ENCODE results near the gene EEPD1. TPM values are rescaled to one million over a fixed set of nuclear protein-coding genes. Genes with fewer than 3 reads are reported as not detected.
"Not testable (repeated sequence)": the region's sequence is repeated elsewhere in the genome, so short reads cannot be mapped to it uniquely, and the experiment has no call there.

Gene EEPD1
- polyA plus RNA-seq, 1 of the 3 experiments (the other 2 are of a cell fraction) = 5.0 TPM

GRCh38 chr7:36318116-36318515 lies 165.1 kb downstream of the EEPD1 start:
- Histone ChIP-seq H3K36me3 (replicated peaks in 1 of 2; ENCODE audit: control insufficient read depth in 1 of 2, insufficient read depth in 2 of 2, low read length in 1 of 2) (no peaks in the 10 kb centered on the region), H3K9ac (no peak overlapping the region), H3K4me3 (ENCODE audit: low read depth in 2 of 2, low read length in 1 of 2) (no peak overlapping the region), H3K4me1 (ENCODE audit: control insufficient read depth in 1 of 2, insufficient read depth in 2 of 2, low read depth in 1 of 2, low read length in 1 of 2) (peaks cover 0 to 10% of the 10 kb centered on the region in 2 experiments; a peak in 1 of 4 replicates), H3K4me2 (no peak overlapping the region), H3K79me2 (ENCODE audit: insufficient read depth) (no peaks in the 10 kb centered on the region), H3K27ac (ENCODE audit: low read depth in 2 of 2, low read length in 1 of 2) (no peak overlapping the region), H3F3A (replicated peaks; ENCODE audit: insufficient read depth) (no peaks in the 10 kb centered on the region), H4K20me1 (ENCODE audit: insufficient read depth) (no peaks in the 10 kb centered on the region), H3K9me3 (no peaks in the 10 kb centered on the region), H2AFZ (ENCODE audit: low read depth) (no peak overlapping the region), H3K9me2 (no peaks in the 10 kb centered on the region), H3K27me3 (ENCODE audit: insufficient read depth) (no peaks in the 10 kb centered on the region)
- 71% methylated on average over 8 of the region's 8 CpGs for WGBS (ENCODE audit: low lambda C conversion rate)
- ChIA-PET CTCF (interaction anchor here (0.8 to 9.7 kb wide), 39 partner anchors 8 to 996 kb away, joined by 3 to 265 read pairs (median 6); no protein-coding TSS in a partner anchor), POLR2A (no interaction called here)
- DNase-seq = no peak
- TF ChIP-seq NFIC (IDR thresholded peaks at IDR 0.05; ENCODE audit: borderline replicate concordance) = no peak
- no peak for TF ChIP-seq YY1 (IDR thresholded peaks at IDR 0.05; ENCODE audit: low read depth)
- no peak for TF ChIP-seq ZBTB33 (IDR thresholded peaks at IDR 0.05; ENCODE audit: borderline replicate concordance, low read depth)
- no peak for TF ChIP-seq FOXM1 (IDR thresholded peaks at IDR 0.05; ENCODE audit: low read depth)

GRCh38 chr7:36321284-36321683 lies 168.2 kb downstream of the EEPD1 start:
- H3K4me1 ChIP-seq (ENCODE audit: control insufficient read depth in 1 of 2, insufficient read depth in 2 of 2, low read depth in 1 of 2, low read length in 1 of 2); H3K9me2 ChIP-seq; H3K79me2 ChIP-seq (ENCODE audit: insufficient read depth); H4K20me1 ChIP-seq (ENCODE audit: insufficient read depth); H3K4me2 ChIP-seq; H2AFZ ChIP-seq (ENCODE audit: low read depth); DNase-seq; H3K27me3 ChIP-seq (ENCODE audit: insufficient read depth); H3K9me3 ChIP-seq; H3K9ac ChIP-seq; H3K4me3 ChIP-seq (ENCODE audit: low read depth in 2 of 2, low read length in 1 of 2); H3K27ac ChIP-seq (ENCODE audit: low read depth in 2 of 2, low read length in 1 of 2); POLR2A ChIA-PET; H3F3A ChIP-seq (replicated peaks; ENCODE audit: insufficient read depth): not testable (repeated sequence)
- WGBS (ENCODE audit: low lambda C conversion rate) = 85% methylated on average over 3 of the region's 3 CpGs
- H3K36me3 ChIP-seq (replicated peaks in 1 of 2; ENCODE audit: control insufficient read depth in 1 of 2, insufficient read depth in 2 of 2, low read length in 1 of 2) = peaks cover 1 to 11% of the 10 kb centered on the region in 2 experiments
- CTCF ChIA-PET = interaction anchor here (0.7 to 9.7 kb wide), 7 partner anchors 17 to 404 kb away, joined by 3 to 265 read pairs (median 4); no protein-coding TSS in a partner anchor

- H4K20me1 ChIP-seq (ENCODE audit: insufficient read depth) = no peaks in the 10 kb centered on the region
- H3K27ac ChIP-seq (ENCODE audit: low read depth in 2 of 2, low read length in 1 of 2) = no peak overlapping the region
- H3K4me3 ChIP-seq (ENCODE audit: low read depth in 2 of 2, low read length in 1 of 2) = no peak overlapping the region
- CTCF ChIA-PET = interaction anchor here (1.3 to 4.6 kb wide), 4 partner anchors 18 to 419 kb away, joined by 4 to 36 read pairs (median 6); no protein-coding TSS in a partner anchor
- no peaks in the 10 kb centered on the region for H3K79me2 ChIP-seq (ENCODE audit: insufficient read depth)
- H3K36me3 ChIP-seq (replicated peaks in 1 of 2; ENCODE audit: control insufficient read depth in 1 of 2, insufficient read depth in 2 of 2, low read length in 1 of 2) = peaks cover 1 to 3% of the 10 kb centered on the region in 2 experiments
- no peak overlapping the region for H3K4me2 ChIP-seq
- no peak overlapping the region for H3K9ac ChIP-seq
- H3F3A ChIP-seq (replicated peaks; ENCODE audit: insufficient read depth) = no peaks in the 10 kb centered on the region
- H3K27me3 ChIP-seq (ENCODE audit: insufficient read depth) = no peaks in the 10 kb centered on the region
- no peaks in the 10 kb centered on the region for H3K4me1 ChIP-seq (ENCODE audit: control insufficient read depth in 1 of 2, insufficient read depth in 2 of 2, low read depth in 1 of 2, low read length in 1 of 2)
- POLR2A ChIA-PET = no interaction called here
- H3K9me3 ChIP-seq = no peaks in the 10 kb centered on the region
- H2AFZ ChIP-seq (ENCODE audit: low read depth) = no peak overlapping the region
- DNase-seq = no peak
- over 99% methylated on average over 4 of the region's 4 CpGs for WGBS (ENCODE audit: low lambda C conversion rate)
- H3K9me2 ChIP-seq = no peaks in the 10 kb centered on the region
- no peak for TF ChIP-seq TEAD4 (IDR thresholded peaks at IDR 0.05; ENCODE audit: borderline replicate concordance, insufficient read depth)
- no peak for TF ChIP-seq SIN3A (IDR thresholded peaks at IDR 0.05; ENCODE audit: borderline replicate concordance, low read depth, low read length)
- no peak for TF ChIP-seq USF1 (IDR thresholded peaks at IDR 0.05; ENCODE audit: borderline replicate concordance, low read depth)
- TF ChIP-seq NRF1 (IDR thresholded peaks at IDR 0.05; ENCODE audit: low read depth, low read length) = no peak
- no peak for TF ChIP-seq REST (IDR thresholded peaks at IDR 0.05; ENCODE audit: low read depth, low read length)
- no peak for TF ChIP-seq NFIC (IDR thresholded peaks at IDR 0.05; ENCODE audit: borderline replicate concordance)
- TF ChIP-seq FOXM1 (IDR thresholded peaks at IDR 0.05; ENCODE audit: low read depth) = no peak
- no peak for TF ChIP-seq FOXJ3 (CRISPR knock-in tag; IDR thresholded peaks at IDR 0.05)
- TF ChIP-seq GATA2 (CRISPR knock-in tag; IDR thresholded peaks at IDR 0.05) = no peak
- no peak for TF ChIP-seq SMC3 (IDR thresholded peaks at IDR 0.05; ENCODE audit: low read depth, low read length)
- no peak for TF ChIP-seq TAF1 (IDR thresholded peaks at IDR 0.05; ENCODE audit: borderline replicate concordance, low read depth, low read length)
- TF ChIP-seq RFX5 (IDR thresholded peaks at IDR 0.05; ENCODE audit: low read length) = no peak
- TF ChIP-seq EZH2phosphoT487 (IDR thresholded peaks at IDR 0.05; ENCODE audit: borderline replicate concordance, low read depth) = no peak
Observed at GRCh38 chr7:36336390-36336789, 183.3 kb downstream of the EEPD1 start.

Data from SK-N-SH (cell line).